ENCODE measurements around the gene ODF4. TPM values are rescaled to one million over a fixed set of nuclear protein-coding genes. Genes with fewer than 3 reads are reported as not detected.

The ODF4 gene
- total RNA-seq, 4 donors from 2014 or later: not detected

- H3K4me3 ChIP-seq: no peak overlapping the region
- 88 to 96% methylated on average over 1 to 3 of the region's 3 CpGs for WGBS, 2 donors (ENCODE audit: low coverage in 1 of 2)
- no peaks in the 10 kb centered on the region for H3K9me3 ChIP-seq
- no peak for ATAC-seq
- H3K4me1 ChIP-seq: peaks cover 0 to 11% (median 0%) of the 10 kb centered on the region in 3 donors
- no peaks in the 10 kb centered on the region for H3K36me3 ChIP-seq
- TF ChIP-seq POLR2A (IDR thresholded peaks at IDR 0.05) (no peak), POLR2AphosphoS5 (IDR thresholded peaks at IDR 0.05) (no peak), EP300 (IDR thresholded peaks at IDR 0.05) (no peak), CTCF (IDR thresholded peaks at IDR 0.05) (no peak)
- no peaks in the 10 kb centered on the region for H3K27me3 ChIP-seq
- H3K27ac ChIP-seq: no peak overlapping the region
These were observed 18.3 kb downstream of the ODF4 start for GRCh38 chr17:8357910-8358309.

GRCh38 chr17:8359769-8360168, 20.1 kb downstream of the ODF4 start:
- no peaks in the 10 kb centered on the region for H3K9me3 ChIP-seq
- no peak overlapping the region for H3K4me3 ChIP-seq
- TF ChIP-seq CTCF (IDR thresholded peaks at IDR 0.05) (no peak), POLR2AphosphoS5 (IDR thresholded peaks at IDR 0.05) (peak; percentile 10), EP300 (IDR thresholded peaks at IDR 0.05) (no peak), POLR2A (IDR thresholded peaks at IDR 0.05) (no peak)
- 53 to 56% methylated on average over 4 to 5 of the region's 5 CpGs for WGBS, 2 donors (ENCODE audit: low coverage in 1 of 2)
- H3K36me3 ChIP-seq: peaks cover 0 to 7% of the 10 kb centered on the region in 2 donors
- peak overlapping the region in 3 of 4 donors; percentile 50 to 52 (median 51) for H3K27ac ChIP-seq
- peak; percentile 79 for ATAC-seq
- peaks cover 0 to 11% (median 0%) of the 10 kb centered on the region in 3 donors for H3K4me1 ChIP-seq
- H3K27me3 ChIP-seq: no peaks in the 10 kb centered on the region

GRCh38 chr17:8360260-8360659, 20.6 kb downstream of the ODF4 start:
- WGBS, 2 donors (ENCODE audit: low coverage in 1 of 2): 36 to 50% methylated on average over 3 of the region's 3 CpGs
- Histone ChIP-seq H3K9me3 (no peaks in the 10 kb centered on the region), H3K4me1 (peaks cover 0 to 11% (median 0%) of the 10 kb centered on the region in 3 donors), H3K36me3 (peaks cover 0 to 12% of the 10 kb centered on the region in 2 donors), H3K4me3 (no peak overlapping the region), H3K27ac (peak overlapping the region in 2 of 4 donors; percentile 23 to 50), H3K27me3 (no peaks in the 10 kb centered on the region)
- ATAC-seq: no peak
- TF ChIP-seq POLR2A (IDR thresholded peaks at IDR 0.05): no peak
- no peak for TF ChIP-seq EP300 (IDR thresholded peaks at IDR 0.05)
- TF ChIP-seq POLR2AphosphoS5 (IDR thresholded peaks at IDR 0.05): no peak
- no peak for TF ChIP-seq CTCF (IDR thresholded peaks at IDR 0.05)

GRCh38 chr17:8360751-8361150, 21.1 kb downstream of the ODF4 start:
- Histone ChIP-seq H3K4me1 (peaks cover 0 to 11% (median 0%) of the 10 kb centered on the region in 3 donors), H3K9me3 (no peaks in the 10 kb centered on the region), H3K36me3 (peaks cover 0 to 17% of the 10 kb centered on the region in 2 donors), H3K27ac (peak overlapping the region in 2 of 4 donors; percentile 15 to 23), H3K4me3 (no peak overlapping the region), H3K27me3 (no peaks in the 10 kb centered on the region)
- no peak for ATAC-seq
- TF ChIP-seq EP300 (IDR thresholded peaks at IDR 0.05) (no peak), CTCF (IDR thresholded peaks at IDR 0.05) (no peak), POLR2AphosphoS5 (IDR thresholded peaks at IDR 0.05) (no peak), POLR2A (IDR thresholded peaks at IDR 0.05) (no peak)
- 44 to 64% methylated on average over 3 of the region's 3 CpGs for WGBS, 2 donors (ENCODE audit: low coverage in 1 of 2)

- Histone ChIP-seq H3K4me3 (no peak overlapping the region), H3K4me1 (peaks cover 0 to 11% (median 0%) of the 10 kb centered on the region in 3 donors), H3K27me3 (no peaks in the 10 kb centered on the region), H3K9me3 (no peaks in the 10 kb centered on the region), H3K27ac (no peak overlapping the region), H3K36me3 (peaks cover 0 to 22% of the 10 kb centered on the region in 2 donors)
- no peak for TF ChIP-seq POLR2A (IDR thresholded peaks at IDR 0.05)
- TF ChIP-seq EP300 (IDR thresholded peaks at IDR 0.05): no peak
- no peak for TF ChIP-seq CTCF (IDR thresholded peaks at IDR 0.05)
- no peak for ATAC-seq
- WGBS, 2 donors (ENCODE audit: low coverage in 1 of 2): 92 to 100% methylated on average over 2 of the region's 4 CpGs
These were observed 23.2 kb downstream of the ODF4 start for GRCh38 chr17:8362651-8363332.
